OCI-LY7 (cell line): ENCODE measurements around the gene URGCP.

ENCODE experiments used
- CTCF ChIP-seq: fragments of 200-600 bp; sonication (generic); conservative IDR thresholded peaks from 2 replicates; pipeline ENCODE4 v1.5.1; 2014; ENCODE audit warnings: mild to moderate bottlenecking, antibody characterized with exemption, low read length, moderate library complexity, mixed read lengths
- EZH2phosphoT487 ChIP-seq: fragments of 200-600 bp; sonication (generic); IDR thresholded peaks from 2 replicates; pipeline ENCODE4 v1.6.1; 2018; ENCODE audit warnings: low read depth, borderline replicate concordance, mild to moderate bottlenecking, mixed run types, antibody characterized with exemption, low read length, moderate library complexity, mixed read lengths

- TF ChIP-seq CTCF, result no peak
- no peak for TF ChIP-seq EZH2phosphoT487
Observed at GRCh38 chr7:43868181-43868580, 38.2 kb downstream of the URGCP start.
